GM10266 (cell line): ENCODE measurements around the gene PPP1R9A.

Source experiments
- DNase-seq: peaks from one replicate; pipeline ENCODE4 v3.0.0; 2012; ENCODE audit errors: extremely low spot score
- TF ChIP-seq, protein P1 (sequence below): IDR thresholded peaks from 2 replicates; pipeline ENCODE4 v1.5.1; 2012; ENCODE audit warnings: mild to moderate bottlenecking, low read depth; ENCODE audit not compliant: control insufficient read depth, insufficient read depth; ENCODE audit errors: missing control alignments

The PPP1R9A gene

DNA sequence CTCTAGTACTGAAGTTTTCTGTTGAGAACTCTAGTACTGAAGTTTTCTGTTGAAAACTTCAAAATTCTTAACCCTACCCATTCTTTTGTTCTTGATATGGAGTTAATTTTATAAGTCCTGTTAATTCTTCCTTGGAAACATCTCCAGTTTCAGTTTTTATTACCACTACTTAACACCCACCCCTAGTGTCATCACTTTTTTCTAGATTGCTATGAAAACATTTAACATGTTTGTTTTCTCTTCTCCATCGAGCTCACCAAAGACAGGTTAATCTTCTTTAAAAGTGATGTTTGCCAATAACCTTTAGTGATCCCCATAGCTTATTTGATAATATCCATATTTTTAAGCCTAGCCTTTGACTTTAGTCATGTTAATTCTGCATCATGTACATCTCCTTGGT lies 147.9 kb downstream of the PPP1R9A start:
- DNase-seq, result no peak
- TF ChIP-seq, protein P1, sequence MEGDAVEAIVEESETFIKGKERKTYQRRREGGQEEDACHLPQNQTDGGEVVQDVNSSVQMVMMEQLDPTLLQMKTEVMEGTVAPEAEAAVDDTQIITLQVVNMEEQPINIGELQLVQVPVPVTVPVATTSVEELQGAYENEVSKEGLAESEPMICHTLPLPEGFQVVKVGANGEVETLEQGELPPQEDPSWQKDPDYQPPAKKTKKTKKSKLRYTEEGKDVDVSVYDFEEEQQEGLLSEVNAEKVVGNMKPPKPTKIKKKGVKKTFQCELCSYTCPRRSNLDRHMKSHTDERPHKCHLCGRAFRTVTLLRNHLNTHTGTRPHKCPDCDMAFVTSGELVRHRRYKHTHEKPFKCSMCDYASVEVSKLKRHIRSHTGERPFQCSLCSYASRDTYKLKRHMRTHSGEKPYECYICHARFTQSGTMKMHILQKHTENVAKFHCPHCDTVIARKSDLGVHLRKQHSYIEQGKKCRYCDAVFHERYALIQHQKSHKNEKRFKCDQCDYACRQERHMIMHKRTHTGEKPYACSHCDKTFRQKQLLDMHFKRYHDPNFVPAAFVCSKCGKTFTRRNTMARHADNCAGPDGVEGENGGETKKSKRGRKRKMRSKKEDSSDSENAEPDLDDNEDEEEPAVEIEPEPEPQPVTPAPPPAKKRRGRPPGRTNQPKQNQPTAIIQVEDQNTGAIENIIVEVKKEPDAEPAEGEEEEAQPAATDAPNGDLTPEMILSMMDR, result no peak

GRCh38 chr7:95056107-95056739 lies 148.8 kb downstream of the PPP1R9A start:
- DNase-seq, result no peak
- TF ChIP-seq, protein P1, result no peak

- no peak for DNase-seq
- TF ChIP-seq, protein P1, result no peak
These were observed 149.5 kb downstream of the PPP1R9A start for GRCh38 chr7:95056901-95057300.

DNA sequence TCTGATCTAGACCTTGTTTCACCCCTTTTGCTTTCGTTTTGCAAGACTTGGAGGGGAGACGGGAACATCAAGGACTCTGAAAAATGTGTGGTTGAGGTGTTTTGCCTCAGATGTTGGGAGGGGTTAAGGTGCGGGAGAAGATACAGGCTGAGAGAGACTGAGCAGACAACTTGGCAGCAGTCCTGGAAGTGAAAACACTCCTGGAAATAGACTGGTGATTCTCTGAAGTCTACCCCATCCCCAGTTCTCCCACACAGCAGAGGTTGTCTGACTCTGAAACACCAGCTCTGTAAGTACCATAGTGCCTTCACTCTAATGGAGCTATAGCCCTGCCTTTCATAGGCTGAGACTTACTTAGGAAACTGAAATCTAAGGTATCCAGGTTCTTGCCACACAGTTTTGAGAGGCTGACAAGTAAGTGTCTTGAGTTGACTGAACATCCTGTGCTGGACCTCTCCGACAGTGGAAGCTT lies 152.5 kb downstream of the PPP1R9A start:
- TF ChIP-seq, protein P1, result no peak
- no peak for DNase-seq

DNA sequence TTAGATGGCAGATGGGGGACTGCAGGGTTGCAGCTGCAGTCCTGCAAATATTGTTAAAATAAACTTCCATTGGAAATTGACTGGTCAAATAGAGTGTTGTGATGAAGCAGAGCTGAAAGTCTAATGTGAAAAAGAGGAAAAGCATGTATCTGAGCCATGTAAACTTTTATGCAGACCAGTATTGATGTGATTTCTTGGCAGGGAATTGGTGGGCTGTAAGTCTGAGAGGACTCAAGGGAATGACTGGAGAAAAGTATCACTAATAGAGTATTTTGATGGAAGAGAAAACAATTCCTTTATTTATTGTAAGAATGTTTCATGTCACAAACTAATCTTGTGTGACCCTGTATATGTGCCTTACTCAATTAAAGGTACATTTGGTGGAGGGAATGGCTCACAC lies 155.5 kb downstream of the PPP1R9A start:
- TF ChIP-seq, protein P1, result no peak
- no peak for DNase-seq

- TF ChIP-seq, protein P1, result no peak
- DNase-seq, result no peak
These were observed 159.5 kb downstream of the PPP1R9A start for GRCh38 chr7:95066737-95067530.
